ENCODE data around the gene DDX60.
A peak's percentile ranks its signal among the peaks of the same experiment; 100 is the strongest.
"Not testable (repeated sequence)": the region's sequence is repeated elsewhere in the genome, so short reads cannot be mapped to it uniquely, and the experiment has no call there.

DDX60 gene

DNA sequence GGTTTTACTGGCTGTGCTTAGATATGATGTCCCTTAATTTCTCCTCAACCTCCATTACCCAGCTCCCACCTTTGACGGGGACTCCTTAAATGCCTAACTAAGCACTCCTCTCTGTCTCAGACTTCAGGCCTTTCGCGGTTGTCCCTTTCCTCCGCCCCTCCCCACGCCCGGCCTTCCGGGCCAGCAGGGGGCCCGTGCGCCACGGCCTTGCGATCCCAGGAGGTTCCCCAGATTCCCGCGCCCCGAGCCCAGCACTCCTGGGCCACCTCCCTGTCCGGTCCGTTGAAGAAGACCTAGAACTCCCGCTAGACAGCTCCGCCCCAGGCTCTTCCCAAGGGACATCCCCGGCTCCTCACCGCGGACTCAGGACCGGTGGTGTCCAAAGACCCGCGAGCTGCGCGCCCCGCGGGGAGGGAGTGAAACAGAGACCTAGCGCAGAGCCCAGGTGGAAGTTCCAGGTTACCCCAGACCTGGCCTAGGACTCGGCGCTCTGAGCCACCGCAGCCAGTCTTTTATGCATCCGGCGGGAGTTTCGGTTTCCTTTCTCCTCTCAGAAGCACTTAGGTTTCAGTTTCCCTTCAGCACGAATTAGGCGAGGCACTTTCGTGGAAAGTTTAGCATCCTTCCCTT lies at the start of gene DDX60:
Gene DDX60 (minus strand): TSS at position 487 of the 630 bp plus-strand sequence. CDS start 7,493 bp downstream, outside the sequence.
- peak; percentile 22 for DNase-seq

- no peak for DNase-seq
Measured at GRCh38 chr4:168367065-168367464, 48.5 kb upstream of the DDX60 start.

DNA sequence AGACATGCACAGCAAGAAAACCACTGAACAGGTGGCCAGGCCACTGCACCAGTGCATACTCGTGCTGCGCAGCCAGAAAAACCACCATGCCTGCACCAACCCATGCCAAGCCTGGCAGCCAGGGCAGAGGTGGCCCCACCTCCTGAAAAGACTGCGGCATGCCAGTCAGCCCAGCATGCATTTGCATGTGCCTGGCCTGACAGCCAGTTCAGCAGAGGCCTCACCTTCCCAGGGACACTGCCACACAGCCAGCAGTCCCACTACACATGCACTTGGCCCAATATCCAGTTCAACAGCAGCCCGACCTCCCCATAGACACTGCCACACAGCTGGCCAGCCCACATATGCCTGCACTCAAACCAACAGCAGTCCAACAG lies 43.5 kb upstream of the DDX60 start:
- no peak for DNase-seq

GRCh38 chr4:168361365-168362024 lies 42.9 kb upstream of the DDX60 start:
- DNase-seq: no peak

DNA sequence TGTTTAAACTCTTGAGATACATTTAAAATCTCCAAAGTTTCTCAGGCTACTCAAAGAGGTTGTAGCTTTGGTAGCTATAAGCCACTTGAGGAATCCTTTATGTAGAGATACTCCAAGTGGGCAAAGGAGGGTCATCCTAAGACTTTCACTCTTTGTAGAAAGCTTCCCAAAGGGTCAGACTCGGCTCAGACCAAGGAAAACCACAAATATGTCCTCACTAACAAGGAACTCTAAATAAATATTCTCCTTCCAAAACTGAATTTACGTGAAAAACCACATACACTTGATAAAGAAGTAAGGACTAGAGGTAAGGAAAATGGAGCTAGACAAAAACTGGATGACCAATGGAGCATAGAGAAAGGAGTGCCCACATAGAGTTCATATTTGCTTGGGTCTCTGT lies 41.7 kb upstream of the DDX60 start:
- DNase-seq: no peak

DNA sequence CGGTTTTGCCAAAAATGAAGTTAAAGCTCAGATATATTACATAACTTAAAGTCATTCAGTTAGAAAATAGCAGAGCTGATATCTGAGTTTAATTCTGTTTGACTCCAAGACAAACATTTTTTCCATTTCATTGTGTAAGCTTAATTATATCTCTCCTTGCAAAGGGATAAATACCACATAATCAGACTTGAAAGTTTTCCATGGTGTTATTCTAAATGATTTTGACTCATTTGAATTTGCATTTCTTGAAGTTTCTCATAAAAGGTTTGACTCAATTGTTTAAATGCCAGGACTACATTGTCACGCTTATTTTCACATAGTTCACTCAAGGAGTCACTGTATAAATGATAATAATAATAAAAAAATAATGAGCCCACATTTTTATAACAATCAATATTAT lies 39.4 kb upstream of the DDX60 start:
- no peak for DNase-seq

- DNase-seq: no peak
Measured at GRCh38 chr4:168353746-168354145, 35.2 kb upstream of the DDX60 start.

DNA sequence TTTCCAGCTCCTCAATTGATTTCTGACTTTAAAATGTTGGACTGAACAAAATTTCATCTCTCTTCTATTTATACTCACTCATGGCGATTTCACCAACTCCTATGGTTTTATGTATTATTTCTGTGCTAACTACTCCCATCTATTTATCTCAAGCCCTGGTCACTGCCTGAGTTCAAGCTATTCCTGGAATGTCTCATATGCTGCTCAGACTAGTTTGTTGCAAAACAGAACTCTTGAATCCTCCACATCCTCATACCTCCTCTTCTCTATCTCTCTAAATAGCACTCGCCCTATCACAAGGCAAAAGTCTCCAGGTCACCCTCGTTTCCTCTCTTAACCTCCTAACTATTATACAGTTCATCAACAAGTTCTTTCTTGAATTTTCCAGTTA lies 19.0 kb upstream of the DDX60 start:
- DNase-seq: no peak

GRCh38 chr4:168336837-168337549 lies 18.4 kb upstream of the DDX60 start:
- no peak for DNase-seq

- DNase-seq: no peak
Measured at GRCh38 chr4:168335621-168336020, 17.1 kb upstream of the DDX60 start.

- DNase-seq: no peak
Measured at GRCh38 chr4:168334053-168334452, 15.5 kb upstream of the DDX60 start.

GRCh38 chr4:168330575-168330974 lies 12.0 kb upstream of the DDX60 start:
- DNase-seq: not testable (repeated sequence)

DNA sequence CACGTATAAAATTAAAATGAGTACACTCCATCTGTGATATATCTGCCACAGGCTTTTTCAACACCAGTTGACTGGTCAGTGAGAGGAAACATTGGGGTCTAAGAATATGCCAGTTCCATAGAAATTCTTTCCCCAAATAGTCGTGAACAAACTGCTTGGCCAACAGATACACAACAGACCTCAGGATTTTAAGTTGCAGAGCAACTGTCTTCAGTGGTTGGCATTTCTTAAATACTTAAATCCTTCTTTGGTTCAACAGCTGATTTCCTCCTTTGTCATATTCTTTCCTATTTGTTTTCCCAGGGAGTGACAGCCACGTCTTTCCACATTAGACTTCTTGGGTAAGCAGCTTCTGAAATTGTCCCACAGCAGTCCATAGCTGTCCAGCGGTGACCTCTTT lies 7.0 kb upstream of the DDX60 start:
- no peak for DNase-seq

- no peak for DNase-seq
Measured at GRCh38 chr4:168321006-168321405, 2.5 kb upstream of the DDX60 start.

GRCh38 chr4:168319486-168320019 lies 1.0 kb upstream of the DDX60 start:
- no peak for DNase-seq

DNA sequence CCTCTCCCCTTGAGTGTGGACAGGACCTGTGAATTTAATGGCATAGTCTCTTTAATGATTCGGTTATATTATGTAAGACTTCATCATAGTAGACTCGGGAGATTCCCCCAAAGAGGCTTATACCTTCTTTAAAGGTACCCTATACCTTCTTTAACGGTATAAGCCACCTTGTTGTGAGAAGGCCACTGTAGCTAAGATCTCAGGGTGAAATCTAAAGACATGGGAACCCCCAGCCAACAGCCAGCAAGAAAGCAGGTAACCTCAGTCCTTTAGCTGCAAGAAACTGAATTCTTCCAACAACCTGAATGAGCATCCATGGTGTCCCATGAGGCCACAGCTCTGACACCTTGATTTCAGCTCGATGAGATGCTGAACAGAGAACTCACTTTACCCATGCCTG lies 931 bp downstream of the DDX60 start:
- no peak for DNase-seq

DNA sequence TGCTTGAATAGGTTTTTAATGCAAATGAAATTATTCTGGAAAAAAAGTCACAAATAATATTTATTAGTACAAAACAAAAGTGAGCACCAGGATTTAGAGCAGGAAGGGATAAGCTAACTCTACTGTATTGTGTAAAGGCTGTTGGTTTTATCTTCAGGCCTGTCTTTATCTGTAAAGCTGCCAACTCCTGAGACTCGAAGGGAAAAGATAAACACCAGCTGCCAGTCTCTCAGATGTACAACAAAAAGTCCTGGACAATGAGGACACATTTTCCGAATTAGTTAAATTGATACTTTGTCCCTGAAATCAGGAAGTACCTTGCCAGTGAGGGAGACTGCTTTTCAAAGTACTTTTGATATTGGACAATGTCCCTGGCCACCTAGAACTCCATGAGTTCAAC lies 8.8 kb downstream of the DDX60 start:
- DNase-seq: peak; percentile 36

DNA sequence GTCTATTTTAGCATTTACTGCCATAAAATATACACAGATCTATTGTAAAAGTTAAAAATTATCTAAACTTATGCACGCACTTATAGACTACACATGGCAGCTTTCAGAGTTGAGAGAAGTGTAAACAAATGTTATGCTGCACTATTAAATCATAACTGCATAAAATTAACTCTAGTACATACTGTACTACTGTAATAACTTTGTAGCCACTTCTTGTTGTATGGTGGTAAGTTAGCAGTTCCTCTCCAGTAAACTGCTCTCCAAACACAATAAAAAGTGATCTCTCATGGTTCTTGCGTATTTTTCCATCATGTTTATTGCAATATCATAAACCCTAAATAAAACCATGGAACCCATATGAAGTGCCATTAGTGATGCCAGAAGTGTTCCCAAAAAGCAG lies 9.6 kb downstream of the DDX60 start:
- DNase-seq: no peak

DNA sequence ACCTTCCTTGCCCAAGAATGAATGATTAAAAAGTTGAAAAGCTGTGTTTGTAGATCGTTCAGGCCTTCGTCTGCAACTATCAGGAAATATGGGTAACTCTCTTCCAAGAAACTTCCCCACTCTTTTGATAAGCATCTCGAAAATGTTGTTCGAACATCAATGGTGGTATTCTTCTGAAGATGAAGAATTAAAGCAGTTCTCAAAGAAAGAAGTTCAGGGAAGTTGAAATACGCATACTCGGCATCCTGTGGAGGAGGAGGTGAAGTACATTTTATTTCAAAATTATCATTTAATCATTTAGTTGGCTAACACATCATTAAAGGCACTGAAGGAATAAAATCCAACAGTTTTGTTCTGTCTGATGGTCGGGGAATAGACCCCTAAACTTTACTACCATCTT lies 12.1 kb downstream of the DDX60 start:
- DNase-seq: no peak

- DNase-seq: peak; percentile 0
Measured at GRCh38 chr4:168304744-168305459, 13.7 kb downstream of the DDX60 start.

DNA sequence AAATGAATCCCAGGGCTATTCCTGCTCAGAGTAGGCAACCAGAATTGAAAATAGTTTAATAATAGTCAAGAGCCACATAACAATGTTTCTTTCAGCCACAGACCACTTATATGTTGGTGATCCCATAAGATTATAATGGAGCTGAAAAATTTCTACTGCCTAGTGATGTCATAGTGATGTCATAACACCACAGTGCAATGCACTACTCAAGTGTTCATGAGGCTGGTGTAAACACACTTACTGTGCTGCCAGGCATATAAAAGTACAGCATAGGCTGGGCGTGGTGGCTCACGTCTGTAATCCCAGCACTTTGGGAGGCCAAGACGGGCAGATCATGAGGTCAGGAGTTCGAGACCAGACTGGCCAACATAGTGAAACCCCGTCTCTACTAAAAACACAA lies 15.1 kb downstream of the DDX60 start:
- DNase-seq: not testable (repeated sequence)

- DNase-seq: no peak
Measured at GRCh38 chr4:168293386-168293975, 25.1 kb downstream of the DDX60 start.

DNA sequence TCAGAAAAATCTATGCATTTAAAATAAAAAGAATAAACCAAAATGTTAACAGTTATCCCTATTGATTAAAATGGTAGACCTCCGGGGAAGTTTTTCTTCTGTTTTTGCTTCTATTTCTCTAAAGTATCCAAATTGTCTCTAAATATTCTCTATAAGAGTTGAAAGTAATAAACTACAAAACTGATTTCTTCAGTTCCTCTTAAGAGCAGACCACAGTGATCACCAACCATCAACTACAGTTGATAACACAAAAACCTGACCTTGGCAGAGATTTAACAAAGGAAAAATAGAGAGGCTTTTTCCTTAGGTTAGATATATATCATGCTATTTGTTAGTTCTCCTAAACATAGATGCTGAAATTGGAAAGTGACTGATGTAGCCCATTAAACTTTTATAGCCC lies 27.3 kb downstream of the DDX60 start:
- no peak for DNase-seq
